BLaER1 (cell line): Measurements from ENCODE around the gene SOCS3.
A peak's percentile ranks its signal among the peaks of the same experiment; 100 is the strongest.

ENCODE experiments used
- H3K27ac ChIP-seq: shearing (Covaris generic); formaldehyde crosslinking; 2 replicates; pipeline ENCODE4 v1.8.1; 2022
- H3K27me3 ChIP-seq: shearing (Covaris generic); formaldehyde crosslinking; 2 replicates; pipeline ENCODE4 v1.8.1; 2022
- H3K36me3 ChIP-seq: shearing (Covaris generic); formaldehyde crosslinking; 2 replicates; pipeline ENCODE4 v1.8.1; 2022
- H3K4me1 ChIP-seq: shearing (Covaris generic); formaldehyde crosslinking; 2 replicates; pipeline ENCODE4 v1.8.1; 2022
- H3K4me2 ChIP-seq: shearing (Covaris generic); formaldehyde crosslinking; 2 replicates; pipeline ENCODE4 v1.8.1; 2022
- H3K4me3 ChIP-seq: shearing (Covaris generic); formaldehyde crosslinking; 2 replicates; pipeline ENCODE4 v1.8.1; 2022
- H3K9ac ChIP-seq: shearing (Covaris generic); formaldehyde crosslinking; 2 replicates; pipeline ENCODE4 v1.8.1; 2022
- H3K9me3 ChIP-seq: shearing (Covaris generic); formaldehyde crosslinking; 2 replicates; pipeline ENCODE4 v1.8.1; 2022
- H4K20me1 ChIP-seq: shearing (Covaris generic); formaldehyde crosslinking; 2 replicates; pipeline ENCODE4 v1.8.1; 2022
- Cebpa-rat ChIP-seq: shearing (Covaris generic); IDR thresholded peaks from 2 replicates; pipeline ENCODE4 v1.8.1; 2022

The SOCS3 gene

GRCh38 chr17:78369791-78370381 lies 10.0 kb upstream of the SOCS3 start:
- Histone ChIP-seq H3K4me3 (no peak overlapping the region), H3K4me2 (peak overlapping the region; percentile 35), H3K27ac (no peak overlapping the region), H4K20me1 (no peaks in the 10 kb centered on the region), H3K9me3 (no peaks in the 10 kb centered on the region), H3K36me3 (no peaks in the 10 kb centered on the region), H3K9ac (no peak overlapping the region), H3K4me1 (peaks cover 68% of the 10 kb centered on the region), H3K27me3 (peaks cover 6% of the 10 kb centered on the region; the same call in 1 of the 2 replicates)
- TF ChIP-seq Cebpa-rat = no peak

GRCh38 chr17:78368854-78369495 lies 9.1 kb upstream of the SOCS3 start:
- no peak for TF ChIP-seq Cebpa-rat
- H3K27me3 ChIP-seq = peaks cover 12% of the 10 kb centered on the region; the same call in 1 of the 2 replicates
- peaks cover 68% of the 10 kb centered on the region for H3K4me1 ChIP-seq

GRCh38 chr17:78368348-78368747 lies 8.5 kb upstream of the SOCS3 start:
- no peak overlapping the region for H3K4me2 ChIP-seq
- H4K20me1 ChIP-seq = no peaks in the 10 kb centered on the region
- no peak overlapping the region for H3K4me3 ChIP-seq
- no peak for TF ChIP-seq Cebpa-rat
- peaks cover 63% of the 10 kb centered on the region for H3K4me1 ChIP-seq
- H3K27me3 ChIP-seq = peaks cover 12% of the 10 kb centered on the region; the same call in 1 of the 2 replicates
- no peaks in the 10 kb centered on the region for H3K9me3 ChIP-seq
- H3K9ac ChIP-seq = no peak overlapping the region
- H3K36me3 ChIP-seq = no peaks in the 10 kb centered on the region
- H3K27ac ChIP-seq = no peak overlapping the region

More at GRCh38 chr17:78368854-78369495, 9.1 kb upstream of the SOCS3 start:
- H3K36me3 ChIP-seq = no peaks in the 10 kb centered on the region
- H3K4me2 ChIP-seq = no peak overlapping the region
- no peak overlapping the region for H3K4me3 ChIP-seq
- H3K9me3 ChIP-seq = no peaks in the 10 kb centered on the region
- no peak overlapping the region for H3K27ac ChIP-seq
- no peak overlapping the region for H3K9ac ChIP-seq
- H4K20me1 ChIP-seq = no peaks in the 10 kb centered on the region

- H3K27ac ChIP-seq = peak overlapping the region; percentile 19; the same call in 1 of the 2 replicates
- H3K9me3 ChIP-seq = no peaks in the 10 kb centered on the region
- no peaks in the 10 kb centered on the region for H3K36me3 ChIP-seq
- no peak for TF ChIP-seq Cebpa-rat
- no peak overlapping the region for H3K4me3 ChIP-seq
- no peaks in the 10 kb centered on the region for H4K20me1 ChIP-seq
- peaks cover 52% of the 10 kb centered on the region for H3K4me1 ChIP-seq
- peak overlapping the region; percentile 68 for H3K4me2 ChIP-seq
- H3K27me3 ChIP-seq = peaks cover 12% of the 10 kb centered on the region; the same call in 1 of the 2 replicates
- no peak overlapping the region for H3K9ac ChIP-seq
These were observed 7.3 kb upstream of the SOCS3 start for GRCh38 chr17:78367193-78367592.

GRCh38 chr17:78366109-78366848 lies 6.4 kb upstream of the SOCS3 start:
- Histone ChIP-seq H4K20me1 (no peaks in the 10 kb centered on the region), H3K27me3 (peaks cover 12% of the 10 kb centered on the region; the same call in 1 of the 2 replicates), H3K4me2 (peak overlapping the region; percentile 68), H3K4me1 (peaks cover 50% of the 10 kb centered on the region), H3K27ac (peak overlapping the region; percentile 21; the same call in 1 of the 2 replicates), H3K9me3 (no peaks in the 10 kb centered on the region), H3K4me3 (0 out of 2 replicates have a peak overlapping the region, but pooled peaks have one; percentile 15), H3K36me3 (no peaks in the 10 kb centered on the region), H3K9ac (0 out of 2 replicates have a peak overlapping the region, but pooled peaks have one; percentile 33)
- no peak for TF ChIP-seq Cebpa-rat

- H3K27me3 ChIP-seq = peaks cover 16% of the 10 kb centered on the region
- no peak for TF ChIP-seq Cebpa-rat
- H3K27ac ChIP-seq = peak overlapping the region; percentile 21; the same call in 1 of the 2 replicates
- H3K9ac ChIP-seq = 0 out of 2 replicates have a peak overlapping the region, but pooled peaks have one; percentile 33
- H3K4me3 ChIP-seq = no peak overlapping the region
- no peaks in the 10 kb centered on the region for H3K9me3 ChIP-seq
- no peaks in the 10 kb centered on the region for H4K20me1 ChIP-seq
- no peaks in the 10 kb centered on the region for H3K36me3 ChIP-seq
- H3K4me2 ChIP-seq = peak overlapping the region; percentile 68
- H3K4me1 ChIP-seq = peaks cover 53% of the 10 kb centered on the region
These were observed 5.8 kb upstream of the SOCS3 start for GRCh38 chr17:78365561-78366108.

- no peak overlapping the region for H3K9ac ChIP-seq
- peaks cover 2% of the 10 kb centered on the region for H4K20me1 ChIP-seq
- H3K4me3 ChIP-seq = no peak overlapping the region
- H3K36me3 ChIP-seq = no peaks in the 10 kb centered on the region
- no peaks in the 10 kb centered on the region for H3K9me3 ChIP-seq
- H3K4me1 ChIP-seq = peaks cover 53% of the 10 kb centered on the region
- H3K27ac ChIP-seq = peak overlapping the region; percentile 21; the same call in 1 of the 2 replicates
- H3K4me2 ChIP-seq = peak overlapping the region; percentile 68
- peaks cover 26% of the 10 kb centered on the region for H3K27me3 ChIP-seq
- peak; percentile 44; the same call in 1 of the 2 replicates for TF ChIP-seq Cebpa-rat
These were observed 4.8 kb upstream of the SOCS3 start for GRCh38 chr17:78364436-78365281.

- H3K36me3 ChIP-seq = no peaks in the 10 kb centered on the region
- no peaks in the 10 kb centered on the region for H3K9me3 ChIP-seq
- no peak overlapping the region for H3K4me3 ChIP-seq
- no peak overlapping the region for H3K9ac ChIP-seq
- H3K4me1 ChIP-seq = peaks cover 57% of the 10 kb centered on the region
- TF ChIP-seq Cebpa-rat = no peak
- no peak overlapping the region for H3K27ac ChIP-seq
- H4K20me1 ChIP-seq = peaks cover 22% of the 10 kb centered on the region
- H3K27me3 ChIP-seq = peaks cover 45% of the 10 kb centered on the region
- H3K4me2 ChIP-seq = no peak overlapping the region
These were observed 2.8 kb upstream of the SOCS3 start for GRCh38 chr17:78362671-78363070.

- H3K27ac ChIP-seq = no peak overlapping the region
- no peak overlapping the region for H3K4me3 ChIP-seq
- H4K20me1 ChIP-seq = peaks cover 27% of the 10 kb centered on the region
- peaks cover 50% of the 10 kb centered on the region for H3K27me3 ChIP-seq
- no peaks in the 10 kb centered on the region for H3K9me3 ChIP-seq
- H3K36me3 ChIP-seq = no peaks in the 10 kb centered on the region
- no peak for TF ChIP-seq Cebpa-rat
- peaks cover 53% of the 10 kb centered on the region for H3K4me1 ChIP-seq
- H3K9ac ChIP-seq = no peak overlapping the region
- H3K4me2 ChIP-seq = no peak overlapping the region
These were observed 2.4 kb upstream of the SOCS3 start for GRCh38 chr17:78362232-78362631.
